Loucy (cell line): ENCODE results near the gene GNAO1.
A peak's percentile ranks its signal among the peaks of the same experiment; 100 is the strongest.

Experiments
- H2AFZ ChIP-seq: fragments of 200-600 bp; sonication (generic); 2 replicates; pipeline ENCODE4 v1.6.0; 2016; ENCODE audit warnings: antibody characterized with exemption, mild to moderate bottlenecking, low read length, moderate library complexity
- H3F3A ChIP-seq: fragments of 200-600 bp; 2 replicates; pipeline ENCODE4 v1.6.0; 2016; ENCODE audit warnings: antibody characterized with exemption, low read depth, mild to moderate bottlenecking
- H3K27me3 ChIP-seq: fragments of 200-600 bp; sonication (generic); 2 replicates; pipeline ENCODE4 v1.6.1; 2014; ENCODE audit warnings: low read length, mild to moderate bottlenecking; ENCODE audit not compliant: insufficient read depth, poor library complexity, severe bottlenecking
- H3K36me3 ChIP-seq: fragments of 200-600 bp; sonication (generic); 2 replicates; pipeline ENCODE4 v1.6.1; 2016; ENCODE audit warnings: low read length; ENCODE audit not compliant: insufficient read depth
- H3K4me1 ChIP-seq: fragments of 200-600 bp; sonication (generic); 2 replicates; pipeline ENCODE4 v1.5.1; 2014; ENCODE audit warnings: low read length, mild to moderate bottlenecking; ENCODE audit not compliant: insufficient read depth, poor library complexity, severe bottlenecking
- H3K4me2 ChIP-seq: fragments of 200-600 bp; sonication (generic); 2 replicates; pipeline ENCODE4 v1.6.0; 2014; ENCODE audit warnings: antibody characterized with exemption, low read length, low read depth, mild to moderate bottlenecking; ENCODE audit not compliant: poor library complexity, severe bottlenecking
- H3K4me3 ChIP-seq: fragments of 200-600 bp; sonication (generic); 2 replicates; pipeline ENCODE4 v1.5.1; 2014; ENCODE audit warnings: low read length, mild to moderate bottlenecking, mixed read lengths; ENCODE audit not compliant: poor library complexity, severe bottlenecking
- H3K79me2 ChIP-seq: fragments of 200-600 bp; sonication (generic); 2 replicates; pipeline ENCODE4 v1.6.1; 2014; ENCODE audit warnings: low read length; ENCODE audit not compliant: insufficient read depth
- H3K9ac ChIP-seq: fragments of 200-600 bp; sonication (generic); 2 replicates; pipeline ENCODE4 v1.6.0; 2014; ENCODE audit warnings: mild to moderate bottlenecking, low read depth, low read length, moderate library complexity; ENCODE audit not compliant: poor library complexity, severe bottlenecking
- H3K9me2 ChIP-seq: fragments of 200-600 bp; sonication (generic); replicated peaks from 2 replicates; pipeline ENCODE4 v1.6.1; 2016; ENCODE audit warnings: low read depth, low read length, mixed read lengths
- H3K9me3 ChIP-seq: fragments of 200-600 bp; sonication (generic); 2 replicates; pipeline ENCODE4 v1.6.1; 2014; ENCODE audit warnings: mild to moderate bottlenecking, antibody characterized with exemption, low read length, low read depth; ENCODE audit not compliant: insufficient read depth
- H4K20me1 ChIP-seq: fragments of 200-600 bp; sonication (generic); 2 replicates; pipeline ENCODE4 v1.6.0; 2014; ENCODE audit warnings: antibody characterized with exemption, low read length, mild to moderate bottlenecking; ENCODE audit not compliant: insufficient read depth, poor library complexity, severe bottlenecking
- CTCF ChIP-seq: fragments of 200-600 bp; sonication (generic); conservative IDR thresholded peaks from 2 replicates; pipeline ENCODE4 v1.5.1; 2014; ENCODE audit warnings: mild to moderate bottlenecking, antibody characterized with exemption, low read length
- EZH2phosphoT487 ChIP-seq: fragments of 200-600 bp; IDR thresholded peaks from 2 replicates; pipeline ENCODE4 v1.6.1; 2018; ENCODE audit warnings: antibody characterized with exemption, mild to moderate bottlenecking, moderate library complexity, borderline replicate concordance

Gene GNAO1

GRCh38 chr16:56315955-56316354 is 124.7 kb downstream of the GNAO1 start:
- no peaks in the 10 kb centered on the region for H3F3A ChIP-seq
- H3K9ac ChIP-seq: no peak overlapping the region
- no peaks in the 10 kb centered on the region for H3K27me3 ChIP-seq
- no peaks in the 10 kb centered on the region for H3K9me2 ChIP-seq
- peaks cover 25% of the 10 kb centered on the region for H3K4me1 ChIP-seq
- no peaks in the 10 kb centered on the region for H3K36me3 ChIP-seq
- H3K4me2 ChIP-seq: no peak overlapping the region
- no peak overlapping the region for H3K4me3 ChIP-seq
- no peaks in the 10 kb centered on the region for H4K20me1 ChIP-seq
- H3K79me2 ChIP-seq: no peaks in the 10 kb centered on the region
- no peaks in the 10 kb centered on the region for H3K9me3 ChIP-seq
- H2AFZ ChIP-seq: no peak overlapping the region
- TF ChIP-seq EZH2phosphoT487 (no peak), CTCF (no peak)

GRCh38 chr16:56316545-56316944 is 125.3 kb downstream of the GNAO1 start:
- Histone ChIP-seq H3K9me3 (no peaks in the 10 kb centered on the region), H3K36me3 (no peaks in the 10 kb centered on the region), H3K27me3 (no peaks in the 10 kb centered on the region), H4K20me1 (no peaks in the 10 kb centered on the region), H3K4me3 (no peak overlapping the region), H2AFZ (no peak overlapping the region), H3K9me2 (no peaks in the 10 kb centered on the region), H3K4me2 (no peak overlapping the region), H3F3A (no peaks in the 10 kb centered on the region), H3K79me2 (no peaks in the 10 kb centered on the region), H3K4me1 (peaks cover 31% of the 10 kb centered on the region), H3K9ac (no peak overlapping the region)
- TF ChIP-seq EZH2phosphoT487 (no peak), CTCF (peak; percentile 17; the same call in 1 of the 2 replicates)

GRCh38 chr16:56317998-56318826 is 126.9 kb downstream of the GNAO1 start:
- Histone ChIP-seq H3K9me3 (no peaks in the 10 kb centered on the region), H3K4me3 (peak overlapping the region; percentile 22), H3F3A (no peaks in the 10 kb centered on the region), H3K36me3 (no peaks in the 10 kb centered on the region), H4K20me1 (no peaks in the 10 kb centered on the region), H2AFZ (peak overlapping the region; percentile 85), H3K4me1 (peaks cover 43% of the 10 kb centered on the region), H3K4me2 (peak overlapping the region; percentile 57), H3K79me2 (no peaks in the 10 kb centered on the region), H3K9me2 (no peaks in the 10 kb centered on the region), H3K27me3 (no peaks in the 10 kb centered on the region), H3K9ac (peak overlapping the region; percentile 5)
- TF ChIP-seq CTCF: peak; percentile 87
- TF ChIP-seq EZH2phosphoT487: no peak
